Common myeloid progenitor, CD34-positive (primary cell): Measurements from ENCODE around the gene SPESP1.

Experiments
- CTCF ChIA-PET: fragments of 350-600 bp; sonication (Branson Sonifier 250); formaldehyde crosslinking; loops from one replicate; lab custom pipeline; 2021; ENCODE audit warnings: antibody characterized with exemption; lab: Charles Lee
- POLR2A ChIA-PET: fragments of 350-600 bp; sonication (Branson Sonifier 250); formaldehyde crosslinking; loops from one replicate; lab custom pipeline; 2021; ENCODE audit warnings: antibody characterized with exemption; lab: Charles Lee
- DNase-seq, 3 donors: peaks; one replicate each; pipeline versions ENCODE4 v3.0.0 to v3.0.0-alpha.2; 2013
- H3K27ac ChIP-seq, 2 experiments: 1 replicate in 1 of 2; 2 replicates in 1 of 2; pipeline ENCODE4 v1.7.0; 2013; ENCODE audit warnings: inconsistent platforms in 2 of 2, low read length in 2 of 2, mild to moderate bottlenecking in 2 of 2, low read depth in 1 of 2, moderate library complexity in 1 of 2; ENCODE audit not compliant: severe bottlenecking in 2 of 2, insufficient read depth in 1 of 2, poor library complexity in 1 of 2
- H3K27me3 ChIP-seq, 5 experiments: replicated peaks in 2 of 5; 1 replicate in 3 of 5; 2 replicates in 2 of 5; pipeline versions ENCODE4 v1.6.1 to v1.7.0; 2013; ENCODE audit warnings: low read length in 4 of 5, mild to moderate bottlenecking in 2 of 5, moderate library complexity in 2 of 5, inconsistent platforms in 1 of 5; ENCODE audit not compliant: insufficient read depth in 5 of 5, control insufficient read depth in 4 of 5
- H3K36me3 ChIP-seq, 4 experiments: 1 replicate in 2 of 4; 2 replicates in 2 of 4; pipeline versions ENCODE4 v1.6.1 to v1.7.0; 2013; ENCODE audit warnings: low read length in 3 of 4, control low read depth in 1 of 4, mild to moderate bottlenecking in 1 of 4; ENCODE audit not compliant: control insufficient read depth in 4 of 4, insufficient read depth in 4 of 4
- H3K4me1 ChIP-seq, 4 experiments: 1 replicate in 3 of 4; 2 replicates in 1 of 4; pipeline versions ENCODE4 v1.6.1 to v1.7.1; 2013; ENCODE audit warnings: low read length in 3 of 4, mild to moderate bottlenecking in 3 of 4, control low read depth in 1 of 4, inconsistent platforms in 1 of 4, moderate library complexity in 1 of 4; ENCODE audit not compliant: control insufficient read depth in 4 of 4, insufficient read depth in 4 of 4; ENCODE audit errors: control extremely low read depth in 1 of 4
- H3K4me3 ChIP-seq, 7 experiments: 1 replicate in 4 of 7; 2 replicates in 3 of 7; pipeline versions ENCODE4 v1.5.1 to v1.7.0; 2013; ENCODE audit warnings: mild to moderate bottlenecking in 7 of 7, low read length in 6 of 7, moderate library complexity in 6 of 7, inconsistent platforms in 2 of 7, low read depth in 2 of 7, control low read depth in 1 of 7; ENCODE audit not compliant: insufficient read depth in 4 of 7, control insufficient read depth in 1 of 7; ENCODE audit errors: extremely low read depth in 1 of 7
- H3K9me3 ChIP-seq, 5 experiments: 1 replicate in 4 of 5; 2 replicates in 1 of 5; pipeline versions ENCODE4 v1.6.1 to v1.7.1; 2013; ENCODE audit warnings: low read length in 4 of 5, mild to moderate bottlenecking in 2 of 5, inconsistent platforms in 1 of 5, low read depth in 1 of 5, moderate library complexity in 1 of 5; ENCODE audit not compliant: control insufficient read depth in 4 of 5, insufficient read depth in 2 of 5; ENCODE audit errors: control extremely low read depth in 1 of 5
- WGBS: methylation state at CpG from one replicate; pipeline ENCODE4 v1.1.5; 2013; ENCODE audit not compliant: insufficient coverage; 5-methylcytosine and 5-hydroxymethylcytosine counted together

SPESP1 gene

GRCh38 chr15:68983961-68984481, 53.7 kb downstream of the SPESP1 start:
- DNase-seq = peak in 1 of 3 donors; percentile 38
- Histone ChIP-seq H3K27ac (peak overlapping the region in 1 of 2 experiments; percentile 46), H3K27me3 (no peaks in the 10 kb centered on the region), H3K36me3 (no peaks in the 10 kb centered on the region), H3K4me1 (no peaks in the 10 kb centered on the region), H3K4me3 (no peak overlapping the region), H3K9me3 (no peaks in the 10 kb centered on the region)
- CTCF ChIA-PET = no interaction called here
- 100% methylated on average over 4 of the region's 4 CpGs for WGBS
- POLR2A ChIA-PET = no interaction called here

- peak overlapping the region in 1 of 2 experiments; percentile 46 for H3K27ac ChIP-seq
- no peaks in the 10 kb centered on the region for H3K27me3 ChIP-seq
- CTCF ChIA-PET = no interaction called here
- no peak overlapping the region for H3K4me3 ChIP-seq
- H3K36me3 ChIP-seq = no peaks in the 10 kb centered on the region
- POLR2A ChIA-PET = no interaction called here
- no peaks in the 10 kb centered on the region for H3K4me1 ChIP-seq
- no CpG with 5 or more reads among the region's 3 CpGs for WGBS
- peak in 1 of 3 donors; percentile 10 for DNase-seq
- H3K9me3 ChIP-seq = no peaks in the 10 kb centered on the region
These were observed 54.3 kb downstream of the SPESP1 start for GRCh38 chr15:68984586-68984985.

GRCh38 chr15:68985361-68985891, 55.1 kb downstream of the SPESP1 start:
- Histone ChIP-seq H3K4me3 (no peak overlapping the region), H3K36me3 (no peaks in the 10 kb centered on the region), H3K4me1 (no peaks in the 10 kb centered on the region), H3K9me3 (no peaks in the 10 kb centered on the region), H3K27ac (no peak overlapping the region), H3K27me3 (no peaks in the 10 kb centered on the region)
- ChIA-PET CTCF (interaction anchor here (1.0 kb wide), 1 partner anchor 61 kb away, joined by 3 read pairs; no protein-coding TSS in a partner anchor), POLR2A (no interaction called here)
- peak in 2 of 3 donors; percentile 31 to 45 for DNase-seq
- no CpG with 5 or more reads among the region's 5 CpGs for WGBS

GRCh38 chr15:68986322-68986721, 56.0 kb downstream of the SPESP1 start:
- Histone ChIP-seq H3K9me3 (no peaks in the 10 kb centered on the region), H3K4me3 (no peak overlapping the region), H3K36me3 (no peaks in the 10 kb centered on the region), H3K4me1 (no peaks in the 10 kb centered on the region), H3K27ac (no peak overlapping the region), H3K27me3 (no peaks in the 10 kb centered on the region)
- ChIA-PET POLR2A (no interaction called here), CTCF (interaction anchor here (1.0 kb wide), 1 partner anchor 62 kb away, joined by 3 read pairs; no protein-coding TSS in a partner anchor)
- DNase-seq = no peak
- WGBS = 100% methylated on average over 5 of the region's 5 CpGs

- Histone ChIP-seq H3K27me3 (no peaks in the 10 kb centered on the region), H3K9me3 (peaks cover 0 to 1% (median 0%) of the 10 kb centered on the region in 5 experiments), H3K27ac (no peak overlapping the region), H3K36me3 (no peaks in the 10 kb centered on the region), H3K4me1 (no peaks in the 10 kb centered on the region), H3K4me3 (no peak overlapping the region)
- ChIA-PET CTCF (no interaction called here), POLR2A (no interaction called here)
- WGBS = 85% methylated on average over 6 of the region's 6 CpGs
- no peak for DNase-seq
These were observed 56.8 kb downstream of the SPESP1 start for GRCh38 chr15:68987120-68987519.

GRCh38 chr15:68987676-68988075, 57.4 kb downstream of the SPESP1 start:
- CTCF ChIA-PET = no interaction called here
- H3K27ac ChIP-seq = no peak overlapping the region
- H3K9me3 ChIP-seq = peaks cover 0 to 1% (median 0%) of the 10 kb centered on the region in 5 experiments
- H3K4me3 ChIP-seq = no peak overlapping the region
- POLR2A ChIA-PET = no interaction called here
- no peaks in the 10 kb centered on the region for H3K4me1 ChIP-seq
- no peaks in the 10 kb centered on the region for H3K27me3 ChIP-seq
- 0% methylated on average over 1 of the region's 1 CpG for WGBS
- no peaks in the 10 kb centered on the region for H3K36me3 ChIP-seq
- no peak for DNase-seq

GRCh38 chr15:68989541-68990230, 59.4 kb downstream of the SPESP1 start:
- ChIA-PET CTCF (interaction anchor here (0.6 kb wide), 1 partner anchor 1397 kb away, joined by 3 read pairs; no protein-coding TSS in a partner anchor), POLR2A (no interaction called here)
- Histone ChIP-seq H3K36me3 (no peaks in the 10 kb centered on the region), H3K4me1 (no peaks in the 10 kb centered on the region), H3K9me3 (peaks cover 0 to 1% (median 0%) of the 10 kb centered on the region in 5 experiments), H3K27me3 (no peaks in the 10 kb centered on the region), H3K27ac (no peak overlapping the region), H3K4me3 (no peak overlapping the region)
- no peak for DNase-seq
- WGBS = 95% methylated on average over 2 of the region's 2 CpGs
